H1 (cell line): ENCODE data around the gene SHROOM3. TPM values are rescaled to one million over a fixed set of nuclear protein-coding genes. Genes with fewer than 3 reads are reported as not detected.
A peak's percentile ranks its signal among the peaks of the same experiment; 100 is the strongest.

ENCODE experiments used
- CHD2 ChIP-seq: IDR thresholded peaks from 2 replicates; pipeline ENCODE4 v1.6.1; 2012; ENCODE audit warnings: low read length, improper control_type of control experiment
- E2F6 ChIP-seq: IDR thresholded peaks from 2 replicates; pipeline ENCODE4 v1.6.1; 2012; ENCODE audit warnings: inconsistent platforms
- EP300 ChIP-seq, 2 experiments: IDR thresholded peaks; 1 replicate in 1 of 2; 2 replicates in 1 of 2; pipeline ENCODE4 v1.6.1; 2011 to 2012; ENCODE audit warnings: low read depth in 2 of 2, low read length in 2 of 2, mild to moderate bottlenecking in 2 of 2, borderline replicate concordance in 1 of 2, inconsistent platforms in 1 of 2, moderate library complexity in 1 of 2
- RXRA ChIP-seq: IDR thresholded peaks from 2 replicates; pipeline ENCODE4 v1.6.1; 2011; ENCODE audit warnings: low read depth, mild to moderate bottlenecking, low read length, moderate library complexity; ENCODE audit not compliant: insufficient read depth
- SIN3A ChIP-seq, 2 experiments: IDR thresholded peaks in 1 of 2; conservative IDR thresholded peaks in 1 of 2; 2 replicates each; pipeline ENCODE4 v1.6.1; 2011 to 2012; ENCODE audit warnings: low read length in 2 of 2, improper control_type of control experiment in 1 of 2, low read depth in 1 of 2, mild to moderate bottlenecking in 1 of 2
- SP4 ChIP-seq: IDR thresholded peaks from 2 replicates; pipeline ENCODE4 v1.6.1; 2012; ENCODE audit warnings: low read length, inconsistent platforms
- TCF12 ChIP-seq: IDR thresholded peaks from 2 replicates; pipeline ENCODE4 v1.6.1; 2011; ENCODE audit warnings: low read depth, mild to moderate bottlenecking, low read length
- YY1 ChIP-seq: IDR thresholded peaks from 2 replicates; pipeline ENCODE4 v1.6.1; 2011; ENCODE audit warnings: low read depth, mild to moderate bottlenecking, low read length
- polyA plus RNA-seq, 7 experiments: library from polyadenylated mRNA; depleted of rRNA in 3 of 7; stranded (reverse) in 5 of 7; unstranded in 2 of 7; fragments of >200 nt in 5 of 7; fragments of 200-250 nt in 2 of 7; gene quantifications; 1 replicate in 5 of 7; 2 replicates in 1 of 7; 4 replicates in 1 of 7; pipeline versions ENCODE4 v1.2.1 to v1.2.3, GENCODE V29; 2011 to 2013; ENCODE audit warnings: missing spikeins in 2 of 7, mixed read lengths in 2 of 7
- total RNA-seq: library from RNA; stranded (reverse); fragmentation: NEBNext Ultra II Directional; extraction: Animal tissue kit (Norgen Biotek cat#: 25700); gene quantifications from 2 replicates; pipeline ENCODE4 v1.2.1, GENCODE V29; 2021
- TF ChIP-seq, protein P1 (sequence below), 3 experiments: IDR thresholded peaks; 1 replicate in 2 of 3; 2 replicates in 1 of 3; pipeline versions ENCODE4 v1.5.1 to v1.6.1; 2011; ENCODE audit warnings: low read length in 3 of 3, mild to moderate bottlenecking in 3 of 3, inconsistent platforms in 2 of 3, low read depth in 1 of 3, moderate library complexity in 1 of 3; ENCODE audit not compliant: insufficient read depth in 1 of 3; ENCODE audit errors: control extremely low read depth in 1 of 3

Gene SHROOM3
- total and polyA plus RNA-seq, 2 of the 8 experiments (the other 6 are each of a cell fraction or from before 2014, with no cell fraction given), result 15.8 to 34.0 TPM

DNA sequence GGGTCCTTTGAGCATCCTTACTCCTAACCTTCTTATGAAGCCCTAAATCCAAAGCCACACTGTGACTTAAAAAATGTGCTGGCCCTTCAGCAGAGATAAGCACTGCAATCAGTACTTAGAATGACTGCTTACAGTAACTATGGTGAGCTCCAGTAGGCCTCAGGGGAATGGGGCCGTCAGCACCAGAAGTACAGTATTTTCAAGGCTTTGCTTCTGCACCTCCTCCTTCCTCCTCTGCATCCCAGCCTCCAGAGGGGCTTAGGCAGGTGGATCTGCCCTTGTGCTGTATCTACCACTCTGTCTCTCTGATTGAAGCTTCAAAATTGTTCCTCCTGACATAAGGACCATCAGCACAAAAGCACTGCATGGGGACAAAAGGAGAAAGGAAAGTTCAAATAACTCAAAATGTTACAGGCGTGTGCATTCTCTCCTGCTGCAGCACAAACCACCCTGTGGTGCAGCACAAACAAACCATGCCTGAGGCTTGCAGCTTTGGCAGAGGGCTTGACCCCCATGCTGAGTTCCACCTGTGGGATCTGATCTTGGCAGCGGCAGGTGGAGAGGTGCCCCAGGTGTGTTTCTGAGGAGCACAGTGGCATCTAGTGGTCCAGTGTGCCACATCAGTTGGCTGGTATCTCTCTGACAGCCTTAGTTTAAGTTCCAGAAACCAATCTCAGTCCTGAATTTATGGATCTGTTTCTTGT is 298.2 kb downstream of the SHROOM3 start (continued):
- TF ChIP-seq SIN3A (conservative IDR thresholded peaks at IDR 0.05 in 1 of 2, IDR thresholded peaks at IDR 0.05 in 1 of 2; ENCODE audit: low read depth in 1 of 2, low read length in 2 of 2), result peak in 1 of 2 experiments; percentile 79; a peak in 2 of 4 replicates
- TF ChIP-seq, protein P1, sequence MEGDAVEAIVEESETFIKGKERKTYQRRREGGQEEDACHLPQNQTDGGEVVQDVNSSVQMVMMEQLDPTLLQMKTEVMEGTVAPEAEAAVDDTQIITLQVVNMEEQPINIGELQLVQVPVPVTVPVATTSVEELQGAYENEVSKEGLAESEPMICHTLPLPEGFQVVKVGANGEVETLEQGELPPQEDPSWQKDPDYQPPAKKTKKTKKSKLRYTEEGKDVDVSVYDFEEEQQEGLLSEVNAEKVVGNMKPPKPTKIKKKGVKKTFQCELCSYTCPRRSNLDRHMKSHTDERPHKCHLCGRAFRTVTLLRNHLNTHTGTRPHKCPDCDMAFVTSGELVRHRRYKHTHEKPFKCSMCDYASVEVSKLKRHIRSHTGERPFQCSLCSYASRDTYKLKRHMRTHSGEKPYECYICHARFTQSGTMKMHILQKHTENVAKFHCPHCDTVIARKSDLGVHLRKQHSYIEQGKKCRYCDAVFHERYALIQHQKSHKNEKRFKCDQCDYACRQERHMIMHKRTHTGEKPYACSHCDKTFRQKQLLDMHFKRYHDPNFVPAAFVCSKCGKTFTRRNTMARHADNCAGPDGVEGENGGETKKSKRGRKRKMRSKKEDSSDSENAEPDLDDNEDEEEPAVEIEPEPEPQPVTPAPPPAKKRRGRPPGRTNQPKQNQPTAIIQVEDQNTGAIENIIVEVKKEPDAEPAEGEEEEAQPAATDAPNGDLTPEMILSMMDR (IDR thresholded peaks at IDR 0.05; ENCODE audit: control extremely low read depth in 1 of 3, insufficient read depth in 1 of 3, low read depth in 1 of 3, low read length in 3 of 3), result peak; percentile 65 to 77 (median 70)
- TF ChIP-seq CHD2, result 0 out of 2 replicates have a peak, but pooled peaks have one; percentile 45
- TF ChIP-seq YY1, result peak; percentile 69; the same call in 1 of the 2 replicates
- TF ChIP-seq TCF12, result peak; percentile 97
- TF ChIP-seq SP4, result no peak
- TF ChIP-seq E2F6, result no peak
- TF ChIP-seq RXRA, result peak; percentile 61; the same call in 1 of the 2 replicates
- TF ChIP-seq EP300 (IDR thresholded peaks at IDR 0.05; ENCODE audit: borderline replicate concordance in 1 of 2, low read depth in 2 of 2, low read length in 2 of 2), result peak in 1 of 2 experiments; percentile 75; a peak in 1 of 3 replicates
